ENCODE measurements around the gene NCCRP1.

DNA sequence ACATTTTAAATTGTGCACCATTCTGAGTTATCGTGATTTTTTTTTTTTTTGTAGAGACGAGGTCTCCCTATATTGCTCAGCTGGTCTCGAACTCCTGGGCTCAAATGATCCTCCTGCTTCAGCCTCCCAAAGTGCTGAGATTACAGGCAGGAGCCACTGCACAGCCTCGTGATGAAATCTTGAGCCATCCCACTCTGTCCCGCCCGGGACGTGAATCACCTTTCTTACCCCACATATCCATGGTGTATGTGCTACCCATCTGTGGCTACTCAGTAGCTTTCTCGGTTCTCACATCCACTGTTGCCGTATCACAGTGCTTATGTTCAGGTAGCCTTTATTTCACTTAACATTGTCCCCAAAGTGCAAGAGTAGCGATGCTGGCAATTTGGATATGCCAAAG, 44.7 kb upstream of the NCCRP1 start:
- TF ChIP-seq, protein P1, sequence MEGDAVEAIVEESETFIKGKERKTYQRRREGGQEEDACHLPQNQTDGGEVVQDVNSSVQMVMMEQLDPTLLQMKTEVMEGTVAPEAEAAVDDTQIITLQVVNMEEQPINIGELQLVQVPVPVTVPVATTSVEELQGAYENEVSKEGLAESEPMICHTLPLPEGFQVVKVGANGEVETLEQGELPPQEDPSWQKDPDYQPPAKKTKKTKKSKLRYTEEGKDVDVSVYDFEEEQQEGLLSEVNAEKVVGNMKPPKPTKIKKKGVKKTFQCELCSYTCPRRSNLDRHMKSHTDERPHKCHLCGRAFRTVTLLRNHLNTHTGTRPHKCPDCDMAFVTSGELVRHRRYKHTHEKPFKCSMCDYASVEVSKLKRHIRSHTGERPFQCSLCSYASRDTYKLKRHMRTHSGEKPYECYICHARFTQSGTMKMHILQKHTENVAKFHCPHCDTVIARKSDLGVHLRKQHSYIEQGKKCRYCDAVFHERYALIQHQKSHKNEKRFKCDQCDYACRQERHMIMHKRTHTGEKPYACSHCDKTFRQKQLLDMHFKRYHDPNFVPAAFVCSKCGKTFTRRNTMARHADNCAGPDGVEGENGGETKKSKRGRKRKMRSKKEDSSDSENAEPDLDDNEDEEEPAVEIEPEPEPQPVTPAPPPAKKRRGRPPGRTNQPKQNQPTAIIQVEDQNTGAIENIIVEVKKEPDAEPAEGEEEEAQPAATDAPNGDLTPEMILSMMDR (IDR thresholded peaks at IDR 0.05), result no peak
- TF ChIP-seq EZH2phosphoT487 (IDR thresholded peaks at IDR 0.05; ENCODE audit: borderline replicate concordance, low read depth) (no peak), POLR2AphosphoS5 (IDR thresholded peaks at IDR 0.05; ENCODE audit: low read depth, low read length) (no peak), EP300 (IDR thresholded peaks at IDR 0.05; ENCODE audit: borderline replicate concordance in 1 of 2, low read depth in 1 of 2, low read length in 1 of 2) (no peak), RFX5 (IDR thresholded peaks at IDR 0.05; ENCODE audit: low read length) (no peak), YY1 (IDR thresholded peaks at IDR 0.05; ENCODE audit: low read depth) (no peak), RAD21 (IDR thresholded peaks at IDR 0.05; ENCODE audit: low read length) (no peak), GABPA (IDR thresholded peaks at IDR 0.05; ENCODE audit: low read depth) (no peak)
- TF ChIP-seq, protein P2, sequence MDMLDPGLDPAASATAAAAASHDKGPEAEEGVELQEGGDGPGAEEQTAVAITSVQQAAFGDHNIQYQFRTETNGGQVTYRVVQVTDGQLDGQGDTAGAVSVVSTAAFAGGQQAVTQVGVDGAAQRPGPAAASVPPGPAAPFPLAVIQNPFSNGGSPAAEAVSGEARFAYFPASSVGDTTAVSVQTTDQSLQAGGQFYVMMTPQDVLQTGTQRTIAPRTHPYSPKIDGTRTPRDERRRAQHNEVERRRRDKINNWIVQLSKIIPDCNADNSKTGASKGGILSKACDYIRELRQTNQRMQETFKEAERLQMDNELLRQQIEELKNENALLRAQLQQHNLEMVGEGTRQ (IDR thresholded peaks at IDR 0.05; ENCODE audit: borderline replicate concordance, low read depth, low read length), result no peak
- TF ChIP-seq, protein P3, sequence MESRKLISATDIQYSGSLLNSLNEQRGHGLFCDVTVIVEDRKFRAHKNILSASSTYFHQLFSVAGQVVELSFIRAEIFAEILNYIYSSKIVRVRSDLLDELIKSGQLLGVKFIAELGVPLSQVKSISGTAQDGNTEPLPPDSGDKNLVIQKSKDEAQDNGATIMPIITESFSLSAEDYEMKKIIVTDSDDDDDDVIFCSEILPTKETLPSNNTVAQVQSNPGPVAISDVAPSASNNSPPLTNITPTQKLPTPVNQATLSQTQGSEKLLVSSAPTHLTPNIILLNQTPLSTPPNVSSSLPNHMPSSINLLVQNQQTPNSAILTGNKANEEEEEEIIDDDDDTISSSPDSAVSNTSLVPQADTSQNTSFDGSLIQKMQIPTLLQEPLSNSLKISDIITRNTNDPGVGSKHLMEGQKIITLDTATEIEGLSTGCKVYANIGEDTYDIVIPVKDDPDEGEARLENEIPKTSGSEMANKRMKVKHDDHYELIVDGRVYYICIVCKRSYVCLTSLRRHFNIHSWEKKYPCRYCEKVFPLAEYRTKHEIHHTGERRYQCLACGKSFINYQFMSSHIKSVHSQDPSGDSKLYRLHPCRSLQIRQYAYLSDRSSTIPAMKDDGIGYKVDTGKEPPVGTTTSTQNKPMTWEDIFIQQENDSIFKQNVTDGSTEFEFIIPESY (IDR thresholded peaks at IDR 0.05; ENCODE audit: borderline replicate concordance, low read depth), result no peak
